ENCODE data around the gene VSTM2B. TPM values are rescaled to one million over a fixed set of nuclear protein-coding genes. Genes with fewer than 3 reads are reported as not detected.

VSTM2B gene
- total and polyA plus RNA-seq, 4 donors = not detected

GRCh38 chr19:29504454-29504853 lies 21.3 kb upstream of the VSTM2B start:
- H3K36me3 ChIP-seq (ENCODE audit: control insufficient read depth in 4 of 4, insufficient read depth in 3 of 4, low read depth in 1 of 4, low read length in 3 of 4) = no peaks in the 10 kb centered on the region
- H3K27ac ChIP-seq (ENCODE audit: low read depth in 1 of 2, low read length in 2 of 2) = no peak overlapping the region
- H3K4me1 ChIP-seq (ENCODE audit: control insufficient read depth in 4 of 4, insufficient read depth in 4 of 4, low read length in 3 of 4) = no peaks in the 10 kb centered on the region
- H3K9me3 ChIP-seq (ENCODE audit: control insufficient read depth in 4 of 4, low read length in 3 of 4) = no peaks in the 10 kb centered on the region
- DNase-seq (ENCODE audit: low spot score) = no peak
- 83% methylated on average over 8 of the region's 8 CpGs for WGBS
- H3K4me3 ChIP-seq (ENCODE audit: low read depth in 1 of 3, low read length in 3 of 3) = no peak overlapping the region
- no peaks in the 10 kb centered on the region for H3K27me3 ChIP-seq (ENCODE audit: control insufficient read depth in 4 of 4, insufficient read depth in 4 of 4, low read length in 3 of 4)
- no peak overlapping the region for H3K9ac ChIP-seq (ENCODE audit: low read depth in 1 of 2, low read length in 2 of 2)
- TF ChIP-seq HNF4G (IDR thresholded peaks at IDR 0.05) (no peak), REST (IDR thresholded peaks at IDR 0.05) (no peak), HNF4A (conservative IDR thresholded peaks at IDR 0.05) (no peak), MAX (IDR thresholded peaks at IDR 0.05) (no peak), RXRA (IDR thresholded peaks at IDR 0.05) (no peak), EGR1 (IDR thresholded peaks at IDR 0.05; ENCODE audit: low read depth in 2 of 2) (no peak), RAD21 (IDR thresholded peaks at IDR 0.05) (no peak), ZBTB33 (IDR thresholded peaks at IDR 0.05) (no peak), ATF3 (IDR thresholded peaks at IDR 0.05) (no peak), NR2F2 (IDR thresholded peaks at IDR 0.05) (no peak), SP1 (IDR thresholded peaks at IDR 0.05) (no peak), YY1 (IDR thresholded peaks at IDR 0.05) (no peak), CTCF (IDR thresholded peaks at IDR 0.05; ENCODE audit: low read depth, low read length, missing input control) (no peak), JUND (IDR thresholded peaks at IDR 0.05) (no peak), FOXA2 (IDR thresholded peaks at IDR 0.05) (no peak), FOXA1 (IDR thresholded peaks at IDR 0.05) (no peak)
